Neuronal stem cell (in vitro differentiated cells): ENCODE measurements around the gene RASL11A.

Experiments used
- DNase-seq: peaks from one replicate; pipeline ENCODE4 v3.0.0-alpha.2; 2013; ENCODE audit warnings: low spot score
- H2AFZ ChIP-seq: one replicate; pipeline ENCODE4 v1.6.1; 2013; ENCODE audit warnings: mild to moderate bottlenecking, low read length, inconsistent platforms
- H2AK5ac ChIP-seq: 2 replicates; pipeline ENCODE4 v1.6.1; 2013; ENCODE audit warnings: low read depth, mild to moderate bottlenecking, inconsistent platforms, low read length, moderate library complexity, mixed read lengths
- H2BK120ac ChIP-seq: 2 replicates; pipeline ENCODE4 v1.6.1; 2013; ENCODE audit warnings: low read depth, mild to moderate bottlenecking, inconsistent platforms, low read length, moderate library complexity, mixed read lengths
- H2BK12ac ChIP-seq: one replicate; pipeline ENCODE4 v1.6.1; 2013; ENCODE audit warnings: low read length, inconsistent platforms
- H2BK15ac ChIP-seq: 2 replicates; pipeline ENCODE4 v1.6.1; 2013; ENCODE audit warnings: mild to moderate bottlenecking, low read length, inconsistent platforms, mixed read lengths
- H2BK5ac ChIP-seq: one replicate; pipeline ENCODE4 v1.6.1; 2013; ENCODE audit warnings: inconsistent platforms, mild to moderate bottlenecking, low read length, moderate library complexity
- H3K14ac ChIP-seq: one replicate; pipeline ENCODE4 v1.6.1; 2013; ENCODE audit warnings: low read length, inconsistent platforms
- H3K18ac ChIP-seq: 2 replicates; pipeline ENCODE4 v1.6.1; 2013; ENCODE audit warnings: low read length, inconsistent platforms
- H3K23ac ChIP-seq: 2 replicates; pipeline ENCODE4 v1.6.1; 2013; ENCODE audit warnings: low read depth, mild to moderate bottlenecking, mixed read lengths, low read length, inconsistent platforms; ENCODE audit not compliant: poor library complexity
- H3K27ac ChIP-seq: replicated peaks from 3 replicates; pipeline ENCODE4 v1.5.1; 2013; ENCODE audit warnings: low read length, inconsistent platforms
- H3K27me3 ChIP-seq, 3 experiments: 2 replicates each; pipeline ENCODE4 v1.6.1; 2013; ENCODE audit warnings: low read length in 3 of 3, mild to moderate bottlenecking in 2 of 3, inconsistent platforms in 1 of 3, low read depth in 1 of 3, mixed read lengths in 1 of 3, moderate library complexity in 1 of 3; ENCODE audit not compliant: control insufficient read depth in 3 of 3, insufficient read depth in 3 of 3
- H3K36me3 ChIP-seq, 2 donors: replicated peaks in 1 of 2; 2 replicates each; pipeline ENCODE4 v1.6.1; 2013; ENCODE audit warnings: low read length in 2 of 2; ENCODE audit not compliant: control insufficient read depth in 2 of 2, insufficient read depth in 2 of 2
- H3K4ac ChIP-seq: 2 replicates; pipeline ENCODE4 v1.6.1; 2013; ENCODE audit warnings: inconsistent platforms, mild to moderate bottlenecking, low read length, moderate library complexity
- H3K4me1 ChIP-seq, 2 donors: 1 replicate in 1 of 2; 2 replicates in 1 of 2; pipeline ENCODE4 v1.6.1; 2013; ENCODE audit warnings: low read length in 2 of 2, low read depth in 1 of 2; ENCODE audit not compliant: control insufficient read depth in 2 of 2, insufficient read depth in 1 of 2
- H3K4me2 ChIP-seq: one replicate; pipeline ENCODE4 v1.6.1; 2013; ENCODE audit warnings: mild to moderate bottlenecking, low read length, inconsistent platforms; ENCODE audit not compliant: insufficient read depth, poor library complexity, severe bottlenecking
- H3K4me3 ChIP-seq, 2 donors: 2 replicates each; pipeline ENCODE4 v1.5.1; 2013; ENCODE audit warnings: low read length in 2 of 2, mild to moderate bottlenecking in 2 of 2, inconsistent platforms in 1 of 2, moderate library complexity in 1 of 2
- H3K79me1 ChIP-seq: one replicate; pipeline ENCODE4 v1.6.1; 2013; ENCODE audit warnings: low read depth, mild to moderate bottlenecking, inconsistent platforms, low read length, moderate library complexity
- H3K9ac ChIP-seq: one replicate; pipeline ENCODE4 v1.6.1; 2013; ENCODE audit warnings: mild to moderate bottlenecking, low read depth, low read length, inconsistent platforms; ENCODE audit not compliant: poor library complexity
- H3K9me3 ChIP-seq, 2 donors: replicated peaks in 1 of 2; 2 replicates each; pipeline versions ENCODE3 to v1.6.1; 2013; ENCODE audit warnings: low read length in 2 of 2, mild to moderate bottlenecking in 2 of 2, inconsistent platforms in 1 of 2, low read depth in 1 of 2, mixed read lengths in 1 of 2, moderate library complexity in 1 of 2; ENCODE audit not compliant: control insufficient read depth in 2 of 2, insufficient read depth in 1 of 2
- H4K8ac ChIP-seq: one replicate; pipeline ENCODE4 v1.6.1; 2013; ENCODE audit warnings: low read depth, mild to moderate bottlenecking, inconsistent platforms, low read length, moderate library complexity
- H4K91ac ChIP-seq: one replicate; pipeline ENCODE4 v1.6.1; 2013; ENCODE audit warnings: low read length, low read depth, mild to moderate bottlenecking, inconsistent platforms; ENCODE audit not compliant: poor library complexity
- WGBS, 2 donors: extraction: QIAGEN DNeasy Blood & Tissue Kit; methylation state at CpG; one replicate each; pipeline ENCODE4 v1.1.7; 2013; ENCODE audit warnings: missing lambda C conversion rate in 2 of 2, mixed read lengths in 1 of 2; ENCODE audit not compliant: insufficient read length in 2 of 2, insufficient replicate concordance in 1 of 2; ENCODE audit errors: extremely low coverage in 2 of 2; 5-methylcytosine and 5-hydroxymethylcytosine counted together

The RASL11A gene

DNA sequence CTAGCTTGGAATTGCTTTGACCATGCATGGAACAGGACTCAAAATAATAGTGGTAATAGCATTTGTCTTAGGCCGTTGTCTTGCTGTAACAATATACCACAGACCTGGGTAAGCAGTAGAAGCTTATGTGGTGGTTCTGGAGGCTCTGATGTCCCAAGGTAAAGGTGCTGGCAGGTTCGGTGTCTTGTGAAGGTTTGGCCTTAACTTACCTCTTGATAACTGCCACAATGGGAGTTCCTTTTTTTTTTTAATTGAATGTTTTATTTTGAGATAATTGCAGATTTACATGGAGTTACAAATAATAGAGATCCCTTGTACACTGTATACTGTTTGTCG lies 13.4 kb upstream of the RASL11A start:
- no CpG with 5 or more reads among the region's 3 CpGs for WGBS, 2 donors

DNA sequence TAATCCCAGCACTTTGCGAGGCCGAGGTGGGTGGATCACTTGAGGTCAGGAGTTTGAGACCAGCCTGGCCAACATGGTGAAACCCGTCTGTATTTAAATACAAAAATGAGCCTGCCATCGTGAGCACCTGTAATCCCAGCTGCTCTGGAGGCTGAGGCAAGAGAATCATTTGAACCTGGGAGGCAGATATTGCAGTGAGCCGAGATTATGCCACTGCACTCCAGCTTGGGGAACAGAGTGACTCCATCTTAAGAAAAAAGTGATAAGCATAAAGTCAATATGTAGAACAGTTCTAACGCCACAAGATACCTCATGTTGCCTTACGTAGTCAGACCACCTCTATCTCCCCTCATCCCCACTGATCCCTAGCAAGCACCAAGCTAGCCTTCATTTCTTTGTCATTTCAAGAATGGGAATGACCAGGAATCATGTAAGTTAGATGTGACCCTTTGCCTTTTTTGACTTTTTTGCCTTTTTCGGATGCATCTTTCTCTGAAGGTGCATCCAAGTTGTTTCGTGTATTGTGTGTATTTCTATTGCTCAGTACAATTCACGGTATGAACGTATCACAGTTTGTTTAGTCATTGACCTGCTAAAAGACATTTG lies 12.9 kb upstream of the RASL11A start:
- no peak for DNase-seq
- no peak overlapping the region for H3K14ac ChIP-seq
- H3K36me3 ChIP-seq = peaks cover 21 to 95% of the 10 kb centered on the region in 2 donors

More for the DNA sequence above, 13.4 kb upstream of the RASL11A start:
- Histone ChIP-seq H4K91ac (no peak overlapping the region), H3K4me1 (peaks cover 0 to 2% of the 10 kb centered on the region in 2 donors), H3K4me3 (no peak overlapping the region), H3K9ac (no peak overlapping the region), H2BK15ac (no peak overlapping the region), H4K8ac (no peak overlapping the region), H2BK5ac (no peak overlapping the region), H3K79me1 (no peaks in the 10 kb centered on the region), H3K4me2 (no peak overlapping the region), H3K14ac (no peak overlapping the region), H2AK5ac (no peak overlapping the region), H3K9me3 (no peaks in the 10 kb centered on the region), H3K36me3 (peaks cover 21 to 95% of the 10 kb centered on the region in 2 donors), H3K27me3 (no peaks in the 10 kb centered on the region), H3K27ac (no peak overlapping the region), H3K4ac (no peak overlapping the region), H2BK120ac (no peak overlapping the region), H3K23ac (no peak overlapping the region), H2AFZ (no peak overlapping the region), H3K18ac (no peak overlapping the region), H2BK12ac (no peak overlapping the region)
- no peak for DNase-seq

DNA sequence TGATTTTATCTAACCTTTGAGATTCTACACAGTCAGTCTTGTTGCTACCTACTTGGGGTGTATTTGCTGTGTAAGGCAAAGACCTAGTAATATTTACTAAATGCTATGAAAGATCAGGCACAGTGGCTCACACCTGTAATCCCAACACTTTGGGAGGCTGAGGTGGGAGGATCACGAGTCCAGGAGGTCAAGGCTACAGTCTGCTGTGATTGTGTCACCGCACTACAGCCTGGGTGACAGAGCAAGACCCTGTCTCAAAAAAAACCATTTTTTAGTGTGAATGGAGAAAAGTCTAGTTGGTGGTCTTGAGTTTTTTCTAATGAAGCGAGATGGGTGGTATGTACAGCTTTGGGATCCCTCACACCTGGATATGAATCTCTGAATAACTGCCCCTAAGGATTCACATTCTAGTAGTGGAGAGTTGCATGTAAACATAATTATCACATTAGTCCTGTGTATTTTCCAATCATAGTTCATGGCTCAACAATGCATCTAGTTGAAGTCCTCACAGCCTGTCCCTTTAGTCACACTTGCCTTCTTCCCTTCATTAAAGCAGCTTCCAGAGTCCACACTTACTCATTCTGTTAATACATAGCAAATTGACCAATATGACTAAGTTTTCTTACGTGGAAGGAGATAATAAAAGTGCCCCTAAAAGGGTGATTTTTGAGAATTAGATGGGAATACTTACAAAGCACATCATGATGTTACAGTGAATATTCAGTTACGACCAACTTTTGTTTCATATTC lies 11.8 kb upstream of the RASL11A start:
- no peak overlapping the region for H2AK5ac ChIP-seq
- no peak overlapping the region for H3K14ac ChIP-seq
- no peaks in the 10 kb centered on the region for H3K27me3 ChIP-seq
- peaks cover 21 to 84% of the 10 kb centered on the region in 2 donors for H3K36me3 ChIP-seq
- H3K27ac ChIP-seq = no peak overlapping the region
- H3K79me1 ChIP-seq = no peaks in the 10 kb centered on the region
- H4K8ac ChIP-seq = no peak overlapping the region
- H2BK5ac ChIP-seq = no peak overlapping the region
- H3K4me3 ChIP-seq = no peak overlapping the region
- no peak overlapping the region for H3K4ac ChIP-seq
- no peak for DNase-seq
- H2BK12ac ChIP-seq = no peak overlapping the region
- H2BK15ac ChIP-seq = no peak overlapping the region
- WGBS, 2 donors = no CpG with 5 or more reads among the region's 5 CpGs
- H3K9me3 ChIP-seq = no peaks in the 10 kb centered on the region
- no peak overlapping the region for H3K23ac ChIP-seq
- H3K18ac ChIP-seq = no peak overlapping the region
- H3K9ac ChIP-seq = no peak overlapping the region
- no peak overlapping the region for H2AFZ ChIP-seq
- H4K91ac ChIP-seq = no peak overlapping the region
- H3K4me1 ChIP-seq = peaks cover 0 to 5% of the 10 kb centered on the region in 2 donors
- H3K4me2 ChIP-seq = no peak overlapping the region
- H2BK120ac ChIP-seq = no peak overlapping the region

More for the DNA sequence above, 12.9 kb upstream of the RASL11A start:
- Histone ChIP-seq H2BK120ac (no peak overlapping the region), H4K91ac (no peak overlapping the region), H3K79me1 (no peaks in the 10 kb centered on the region), H3K23ac (no peak overlapping the region), H2BK15ac (no peak overlapping the region), H3K27ac (no peak overlapping the region), H4K8ac (no peak overlapping the region), H3K9me3 (no peaks in the 10 kb centered on the region), H3K18ac (no peak overlapping the region), H2BK5ac (no peak overlapping the region), H3K4me3 (no peak overlapping the region), H3K27me3 (no peaks in the 10 kb centered on the region), H3K4me1 (peaks cover 0 to 2% of the 10 kb centered on the region in 2 donors), H3K9ac (no peak overlapping the region), H2BK12ac (no peak overlapping the region), H2AFZ (no peak overlapping the region), H3K4me2 (no peak overlapping the region), H2AK5ac (no peak overlapping the region), H3K4ac (no peak overlapping the region)
- no CpG with 5 or more reads among the region's 11 CpGs for WGBS, 2 donors

DNA sequence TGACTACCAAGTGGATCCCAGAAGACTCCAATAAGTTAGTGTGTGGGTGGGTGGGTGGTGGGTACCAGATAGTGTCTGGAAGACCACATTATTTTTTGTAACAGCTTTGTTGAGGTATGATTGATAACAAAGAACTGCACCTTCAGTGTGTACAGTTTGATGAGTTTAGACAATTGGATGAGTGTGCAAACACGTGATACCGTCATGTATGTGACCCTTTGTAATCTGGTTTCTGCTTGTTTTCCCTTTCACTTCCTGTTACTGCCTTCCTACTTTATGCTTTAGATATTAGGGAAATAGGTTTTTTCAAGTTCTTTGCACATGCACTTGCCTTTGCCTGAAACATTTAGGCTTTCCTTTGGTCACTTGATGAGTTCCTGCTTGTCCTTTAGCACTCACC lies 10.8 kb upstream of the RASL11A start:
- Histone ChIP-seq H3K18ac (no peak overlapping the region), H2AK5ac (no peak overlapping the region), H3K4me3 (no peak overlapping the region), H3K9me3 (no peaks in the 10 kb centered on the region), H3K4ac (no peak overlapping the region), H3K27ac (no peak overlapping the region), H2AFZ (no peak overlapping the region), H3K23ac (no peak overlapping the region), H3K79me1 (no peaks in the 10 kb centered on the region), H2BK120ac (no peak overlapping the region), H4K91ac (no peak overlapping the region), H4K8ac (no peak overlapping the region), H3K4me2 (no peak overlapping the region), H3K4me1 (peaks cover 0 to 15% of the 10 kb centered on the region in 2 donors), H3K14ac (no peak overlapping the region), H2BK12ac (no peak overlapping the region), H3K36me3 (peaks cover 18 to 74% of the 10 kb centered on the region in 2 donors), H2BK5ac (no peak overlapping the region), H3K27me3 (no peaks in the 10 kb centered on the region), H3K9ac (no peak overlapping the region), H2BK15ac (no peak overlapping the region)
- WGBS, 2 donors = no CpG with 5 or more reads among the region's 2 CpGs
- DNase-seq = no peak
